Smooth muscle cell (in vitro differentiated cells): ENCODE measurements around the gene SDK1. TPM values are rescaled to one million over a fixed set of nuclear protein-coding genes. Genes with fewer than 3 reads are reported as not detected.

Source experiments
- DNase-seq: peaks from one replicate; lab custom pipeline; 2025; ENCODE audit not compliant: unreplicated experiment; lab: John Stamatoyannopoulos, UW
- H2AFZ ChIP-seq: fragments of 200-600 bp; sonication (generic); 2 replicates; pipeline ENCODE4 v1.6.0; 2016; ENCODE audit warnings: antibody characterized with exemption, low read depth, mild to moderate bottlenecking
- H3F3A ChIP-seq: fragments of 200-600 bp; sonication (generic); 2 replicates; pipeline ENCODE4 v1.6.0; 2017; ENCODE audit warnings: antibody characterized with exemption, low read depth
- H3K27ac ChIP-seq: fragments of 200-600 bp; sonication (generic); 2 replicates; pipeline ENCODE4 v1.5.1; 2016; ENCODE audit warnings: low read depth, mild to moderate bottlenecking
- H3K27me3 ChIP-seq: fragments of 200-600 bp; sonication (generic); 2 replicates; pipeline ENCODE4 v1.6.1; 2016; ENCODE audit warnings: low read depth, mild to moderate bottlenecking
- H3K36me3 ChIP-seq: fragments of 200-600 bp; sonication (generic); 2 replicates; pipeline ENCODE4 v1.5.1; 2016; ENCODE audit warnings: low read depth
- H3K4me1 ChIP-seq: fragments of 200-600 bp; sonication (generic); 2 replicates; pipeline ENCODE4 v1.5.1; 2016; ENCODE audit warnings: low read depth
- H3K4me2 ChIP-seq: fragments of 200-600 bp; sonication (generic); 2 replicates; pipeline ENCODE4 v1.6.0; 2016; ENCODE audit warnings: mild to moderate bottlenecking
- H3K4me3 ChIP-seq: fragments of 200-600 bp; sonication (generic); 2 replicates; pipeline ENCODE4 v1.5.1; 2016; ENCODE audit warnings: mild to moderate bottlenecking
- H3K79me2 ChIP-seq: fragments of 200-600 bp; sonication (generic); 2 replicates; pipeline ENCODE4 v1.6.0; 2016; ENCODE audit warnings: low read depth, mild to moderate bottlenecking
- H3K9ac ChIP-seq: fragments of 200-600 bp; sonication (generic); 2 replicates; pipeline ENCODE4 v1.6.0; 2016; ENCODE audit warnings: low read depth
- H3K9me3 ChIP-seq: fragments of 200-600 bp; sonication (generic); replicated peaks from 2 replicates; pipeline ENCODE4 v1.5.1; 2016; ENCODE audit warnings: low read depth
- H4K20me1 ChIP-seq: fragments of 200-600 bp; sonication (generic); 2 replicates; pipeline ENCODE4 v1.6.0; 2016; ENCODE audit warnings: low read depth
- CTCF ChIP-seq: fragments of 200-600 bp; sonication (generic); IDR thresholded peaks from 2 replicates; pipeline ENCODE4 v1.5.1; 2017; ENCODE audit warnings: borderline replicate concordance, mild to moderate bottlenecking, antibody characterized with exemption; ENCODE audit not compliant: insufficient read depth, poor library complexity, severe bottlenecking
- WGBS: methylation state at CpG from one replicate; pipeline ENCODE4 v1.1.7; 2016; ENCODE audit warnings: low lambda C conversion rate; 5-methylcytosine and 5-hydroxymethylcytosine counted together
- polyA plus RNA-seq: library from polyadenylated mRNA; unstranded; fragments of >200 nt; fragmentation: Nextera tagmentation; extraction: Ambion mirVana; gene quantifications from 2 replicates; pipeline ENCODE4 v1.2.1, GENCODE V29; 2016
- total RNA-seq: library from RNA; depleted of rRNA; stranded (reverse); fragments of >200 nt; gene quantifications from 2 replicates; pipeline ENCODE4 v1.2.3, GENCODE V29; 2014

SDK1 gene
- total and polyA plus RNA-seq, 2 experiments from 2014 or later = 1.1 to 2.5 TPM

- WGBS = 79% methylated on average over 21 of the region's 21 CpGs
- H3K9ac ChIP-seq = no peak overlapping the region
Measured at GRCh38 chr7:4267341-4268039, 966.4 kb downstream of the SDK1 start.

GRCh38 chr7:4268040-4268965, 967.3 kb downstream of the SDK1 start:
- no peaks in the 10 kb centered on the region for H3K4me1 ChIP-seq
- H3K9me3 ChIP-seq = no peaks in the 10 kb centered on the region
- no peaks in the 10 kb centered on the region for H3K27me3 ChIP-seq
- no peak overlapping the region for H3K4me3 ChIP-seq
- WGBS = 87% methylated on average over 34 of the region's 34 CpGs
- H3F3A ChIP-seq = no peaks in the 10 kb centered on the region
- H3K36me3 ChIP-seq = no peaks in the 10 kb centered on the region
- DNase-seq = no peak
- no peaks in the 10 kb centered on the region for H4K20me1 ChIP-seq
- H3K9ac ChIP-seq = no peak overlapping the region
- no peaks in the 10 kb centered on the region for H3K79me2 ChIP-seq
- H3K27ac ChIP-seq = no peak overlapping the region
- H3K4me2 ChIP-seq = no peak overlapping the region
- no peak overlapping the region for H2AFZ ChIP-seq
- no peak for TF ChIP-seq CTCF

More at GRCh38 chr7:4267341-4268039, 966.4 kb downstream of the SDK1 start:
- Histone ChIP-seq H3K27me3 (no peaks in the 10 kb centered on the region), H2AFZ (no peak overlapping the region), H3F3A (no peaks in the 10 kb centered on the region), H3K4me2 (no peak overlapping the region), H3K9me3 (no peaks in the 10 kb centered on the region), H3K4me1 (no peaks in the 10 kb centered on the region), H4K20me1 (no peaks in the 10 kb centered on the region), H3K4me3 (no peak overlapping the region), H3K27ac (no peak overlapping the region), H3K36me3 (no peaks in the 10 kb centered on the region), H3K79me2 (no peaks in the 10 kb centered on the region)
- no peak for DNase-seq
- no peak for TF ChIP-seq CTCF

DNA sequence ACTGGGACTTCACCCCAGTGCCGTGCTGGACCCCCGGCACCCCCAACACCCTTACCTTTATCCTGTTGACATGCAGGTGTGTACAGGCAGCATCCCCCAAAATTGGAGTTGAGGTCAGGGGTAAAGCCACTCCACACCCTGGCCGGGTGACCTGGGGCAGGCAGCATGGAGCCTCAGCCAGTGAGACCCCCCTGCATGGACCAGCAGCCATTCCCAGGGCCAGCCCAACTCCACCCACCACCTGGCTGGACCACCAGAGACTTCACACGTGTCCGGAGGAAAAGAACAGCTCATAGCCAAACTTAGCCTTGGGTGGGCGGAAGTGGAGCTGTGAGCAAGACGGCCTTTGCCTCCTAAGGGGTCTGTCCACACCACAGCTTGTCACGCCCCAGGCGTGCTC, 968.0 kb downstream of the SDK1 start:
- no peak for DNase-seq
- Histone ChIP-seq H3K4me1 (no peaks in the 10 kb centered on the region), H3K4me3 (no peak overlapping the region), H3K4me2 (no peak overlapping the region), H3K9me3 (no peaks in the 10 kb centered on the region), H4K20me1 (no peaks in the 10 kb centered on the region), H3K79me2 (no peaks in the 10 kb centered on the region), H3K9ac (no peak overlapping the region), H3K27ac (no peak overlapping the region), H3K36me3 (no peaks in the 10 kb centered on the region), H2AFZ (no peak overlapping the region), H3K27me3 (no peaks in the 10 kb centered on the region), H3F3A (no peaks in the 10 kb centered on the region)
- no peak for TF ChIP-seq CTCF
- WGBS = 85% methylated on average over 9 of the region's 9 CpGs
